Activated CD4-positive, alpha-beta T cell treated with anti-CD3 and anti-CD28 coated beads, Interleukin-2, amount 50 U/mL, for 1 hour (primary cell): ENCODE results near the gene SLC4A11.
A peak's percentile ranks its signal among the peaks of the same experiment; 100 is the strongest.

Experiments
- DNase-seq: peaks from one replicate; pipeline ENCODE4 v3.0.0-alpha.2; 2020

Gene SLC4A11

GRCh38 chr20:3245711-3246110 is 6.7 kb upstream of the SLC4A11 start:
- DNase-seq: no peak

- no peak for DNase-seq
Measured at GRCh38 chr20:3245156-3245555, 6.2 kb upstream of the SLC4A11 start.

GRCh38 chr20:3244613-3245012 is 5.6 kb upstream of the SLC4A11 start:
- no peak for DNase-seq

GRCh38 chr20:3243718-3244358 is 4.8 kb upstream of the SLC4A11 start:
- no peak for DNase-seq

- DNase-seq: no peak
Measured at GRCh38 chr20:3242172-3242692, 3.2 kb upstream of the SLC4A11 start.

GRCh38 chr20:3240776-3241363 is 1.9 kb upstream of the SLC4A11 start:
- DNase-seq: no peak

GRCh38 chr20:3239867-3240775 is 1.1 kb upstream of the SLC4A11 start:
- DNase-seq: no peak

- peak; percentile 41 for DNase-seq
Measured at GRCh38 chr20:3238616-3239025, 369 bp downstream of the SLC4A11 start.

- DNase-seq: no peak
Measured at GRCh38 chr20:3237958-3238615, 903 bp downstream of the SLC4A11 start.

GRCh38 chr20:3237011-3237957 is 1.7 kb downstream of the SLC4A11 start:
- DNase-seq: no peak

GRCh38 chr20:3235666-3236324 is 3.2 kb downstream of the SLC4A11 start:
- no peak for DNase-seq

GRCh38 chr20:3233991-3234498 is 4.9 kb downstream of the SLC4A11 start:
- DNase-seq: no peak

- no peak for DNase-seq
Measured at GRCh38 chr20:3233131-3233990, 5.6 kb downstream of the SLC4A11 start.

GRCh38 chr20:3231889-3232588 is 7.0 kb downstream of the SLC4A11 start:
- no peak for DNase-seq

GRCh38 chr20:3231116-3231515 is 7.9 kb downstream of the SLC4A11 start:
- no peak for DNase-seq

GRCh38 chr20:3229798-3230197 is 9.2 kb downstream of the SLC4A11 start:
- DNase-seq: no peak

- DNase-seq: no peak
Measured at GRCh38 chr20:3229158-3229557, 9.8 kb downstream of the SLC4A11 start.

- no peak for DNase-seq
Measured at GRCh38 chr20:3228750-3229032, 10.3 kb downstream of the SLC4A11 start.

- DNase-seq: no peak
Measured at GRCh38 chr20:3227936-3228749, 10.8 kb downstream of the SLC4A11 start.
